HG03159 (cell line): Measurements from ENCODE around the gene IFNA10.
A peak's percentile ranks its signal among the peaks of the same experiment; 100 is the strongest.
"Not testable (repeated sequence)": the region's sequence is repeated elsewhere in the genome, so short reads cannot be mapped to it uniquely, and the experiment has no call there.

Experiments
- ATAC-seq: cut with Tn5 transposase; IDR thresholded peaks from one replicate; pipeline ENCODE4 v1.9.1; 2021; ENCODE audit warnings: mild to moderate bottlenecking, moderate library complexity; ENCODE audit not compliant: unreplicated experiment

Gene IFNA10

DNA sequence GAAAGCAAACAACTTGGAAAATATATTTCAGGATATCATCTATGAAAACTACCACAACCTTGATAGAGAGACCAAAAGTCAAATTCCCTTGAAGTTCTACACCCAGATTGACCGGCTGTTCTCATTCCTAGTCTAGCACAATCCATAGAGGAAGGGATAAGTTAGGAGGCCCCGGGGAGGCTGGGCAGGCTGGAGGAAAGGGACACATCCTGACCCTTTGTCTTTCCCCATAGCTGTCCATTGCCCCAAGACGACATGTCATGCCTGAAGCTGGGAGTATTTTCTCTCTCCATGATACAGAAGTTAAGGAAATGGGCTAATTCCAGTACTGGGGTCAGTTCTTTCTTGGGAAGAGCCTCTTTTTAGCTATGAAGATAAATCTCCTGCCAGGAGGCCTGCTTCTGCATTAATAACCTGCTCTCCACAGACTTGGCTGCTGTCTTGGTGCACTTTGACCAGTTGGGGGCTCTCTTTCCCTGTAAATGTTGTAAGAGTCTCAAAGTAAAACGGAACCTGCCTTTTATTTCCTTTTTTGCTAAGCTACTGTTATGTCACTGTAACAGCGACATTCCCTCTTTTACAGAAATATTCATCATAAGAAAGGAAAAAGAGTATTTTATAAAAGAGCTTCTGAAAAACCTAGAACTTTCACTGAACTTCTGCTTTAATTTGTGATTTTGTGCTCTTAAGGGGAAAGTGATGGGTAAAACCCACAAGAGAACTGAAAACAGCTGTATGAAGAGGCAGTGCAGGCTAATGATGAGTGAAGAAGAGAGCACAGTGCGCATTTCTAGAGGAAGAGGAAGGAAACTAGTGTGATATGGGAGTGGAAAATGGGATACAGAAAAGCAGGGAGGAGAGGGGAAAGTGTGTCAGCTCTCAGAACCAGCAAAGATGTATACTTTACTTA lies 11.8 kb downstream of the IFNA10 start:
- peak; percentile 95 for ATAC-seq

GRCh38 chr9:21187487-21187886 lies 19.5 kb downstream of the IFNA10 start, which contains the start of gene IFNA4:
IFNA4 (minus strand) TSS chr9:21187587; CDS start chr9:21187531, 56 bp downstream.
- not testable (repeated sequence) for ATAC-seq

- ATAC-seq: peak; percentile 98
Observed at GRCh38 chr9:21182810-21183736, 23.9 kb downstream of the IFNA10 start.

GRCh38 chr9:21174671-21175070 lies 32.3 kb downstream of the IFNA10 start:
- ATAC-seq: no peak

GRCh38 chr9:21172156-21172555 lies 34.8 kb downstream of the IFNA10 start:
- ATAC-seq: no peak

- no peak for ATAC-seq
Observed at GRCh38 chr9:21171351-21171750, 35.6 kb downstream of the IFNA10 start.

DNA sequence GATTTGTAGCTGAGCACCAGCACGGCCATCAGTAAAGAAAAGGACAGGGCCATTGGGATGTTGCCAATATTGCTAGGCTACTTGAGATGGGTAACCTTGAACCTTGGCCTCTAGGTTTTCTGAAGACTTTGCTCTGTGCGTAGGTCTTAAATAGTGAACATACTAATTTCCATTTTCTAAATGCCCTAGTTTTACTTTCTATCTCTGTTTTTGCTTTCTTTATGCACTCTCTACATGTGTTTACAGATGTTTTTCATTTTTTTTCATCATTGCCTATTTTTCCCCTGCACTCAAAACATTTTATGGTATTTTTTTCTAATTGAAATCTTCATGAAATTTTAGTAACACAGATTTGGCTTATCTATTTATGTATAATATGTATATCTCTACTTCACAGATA lies 40.4 kb downstream of the IFNA10 start, which contains the start of gene IFNA21:
TSS of gene IFNA21 (minus strand) at position 101 of the 400 bp plus-strand sequence. CDS start at position 53, 48 bp downstream.
- ATAC-seq: not testable (repeated sequence)

GRCh38 chr9:21165516-21165915 lies 41.4 kb downstream of the IFNA10 start:
- ATAC-seq: no peak

- ATAC-seq: peak; percentile 86
Observed at GRCh38 chr9:21160178-21160577, 46.8 kb downstream of the IFNA10 start.
